ENCODE results near the gene FXYD5.
"Not testable (repeated sequence)": the region's sequence is repeated elsewhere in the genome, so short reads cannot be mapped to it uniquely, and the experiment has no call there.

Gene FXYD5

DNA sequence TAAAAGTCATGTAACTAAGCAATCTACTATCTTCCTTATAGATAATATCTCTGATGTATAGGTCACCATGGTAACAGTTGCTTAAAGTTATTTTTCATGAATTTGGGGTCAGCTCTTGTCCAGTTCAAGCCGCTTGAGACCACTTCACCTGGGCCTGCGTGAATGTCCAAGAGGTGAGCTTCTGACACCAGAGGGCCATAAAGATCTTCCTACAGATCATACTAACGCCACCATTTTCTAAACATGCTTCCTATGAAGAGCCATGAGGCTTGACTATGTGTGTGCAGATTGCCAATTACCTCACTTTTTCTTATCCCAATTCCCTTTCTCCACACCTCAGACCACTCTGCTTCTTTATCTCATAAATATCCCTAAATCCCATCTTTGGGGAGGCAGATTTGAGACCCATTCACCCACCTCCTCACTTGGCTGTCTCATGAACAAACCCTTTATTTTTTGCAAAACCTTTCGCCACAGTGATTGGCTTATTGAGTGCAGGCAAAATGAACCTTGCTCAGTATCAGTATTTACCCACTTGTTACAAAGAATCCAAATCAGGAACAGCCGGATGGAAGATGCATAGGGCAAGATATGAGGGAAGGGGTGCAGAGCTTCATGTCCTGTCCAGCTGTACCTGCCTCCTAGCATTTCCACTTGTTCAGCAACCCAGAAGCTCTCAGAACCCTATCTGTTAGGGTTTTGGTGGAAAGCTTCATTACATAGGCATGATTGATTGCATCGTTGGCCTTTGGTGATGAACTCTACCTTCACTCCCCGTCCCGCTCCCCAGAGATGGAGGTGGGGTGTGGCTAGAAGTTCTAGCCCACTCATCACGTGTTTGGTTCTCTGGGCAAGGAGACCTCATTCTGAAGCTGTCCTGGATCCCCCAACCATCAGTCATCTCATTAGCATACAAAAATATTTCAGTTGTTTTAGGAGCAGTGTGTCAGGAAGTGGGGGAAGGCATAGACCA lies 39.8 kb downstream of the FXYD5 start:
- DNase-seq, result no peak

DNA sequence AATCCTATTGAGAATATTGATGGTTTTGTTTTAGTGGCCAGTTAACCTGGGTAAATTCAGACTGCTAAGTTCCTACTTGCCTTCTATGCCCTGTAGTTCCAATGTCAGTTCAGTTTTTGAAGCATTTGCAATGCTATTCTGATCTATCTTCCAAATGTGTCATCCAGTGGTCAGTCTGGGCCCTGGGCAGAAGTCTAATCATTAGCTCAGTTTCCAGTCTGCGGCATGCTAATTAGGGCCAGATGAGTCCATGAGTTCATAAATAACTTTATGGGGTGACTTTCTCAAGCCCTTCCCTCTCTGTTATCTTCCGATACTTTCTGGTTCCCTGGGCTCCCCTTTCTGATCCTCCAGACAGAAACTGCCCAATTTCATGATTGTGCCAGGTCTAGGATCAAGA lies 41.3 kb downstream of the FXYD5 start:
- DNase-seq, result no peak

DNA sequence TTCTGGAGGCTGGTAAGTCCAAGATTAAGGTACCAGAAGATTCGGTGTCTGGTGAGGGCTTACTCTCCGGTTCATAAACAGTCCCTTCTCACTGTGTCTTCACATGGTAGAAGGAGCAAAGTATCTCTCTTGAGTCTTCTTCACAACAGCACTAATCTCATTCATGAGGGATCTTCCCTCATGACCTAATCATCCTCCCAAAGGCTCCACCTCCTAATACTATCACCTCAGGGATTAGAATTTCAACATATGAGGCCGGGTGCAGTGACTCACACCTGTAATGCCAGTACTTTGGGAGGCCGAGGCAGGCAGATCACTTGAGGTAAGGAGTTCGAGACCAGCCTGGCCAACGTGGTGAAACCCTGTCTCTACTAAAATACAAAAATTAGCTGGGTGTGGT lies 42.3 kb downstream of the FXYD5 start:
- DNase-seq, result not testable (repeated sequence)

DNA sequence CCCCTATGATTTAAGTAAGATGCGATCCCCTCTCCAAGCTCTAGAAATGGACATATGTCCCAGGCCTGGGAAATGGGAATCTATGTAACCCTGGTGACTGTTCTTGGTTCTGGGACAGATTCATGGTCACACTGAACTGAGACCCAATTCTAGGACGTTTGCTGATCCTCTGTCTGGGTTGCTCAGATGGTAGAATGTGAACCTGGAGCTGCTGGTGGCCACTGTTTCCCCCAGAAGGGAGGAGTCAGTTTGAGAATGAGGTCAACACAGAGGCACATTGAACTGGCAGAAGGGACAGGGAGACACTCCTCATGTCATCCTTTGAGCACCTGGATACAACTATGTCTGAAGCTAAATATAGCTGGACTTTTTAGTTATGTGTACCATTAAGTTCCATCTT lies 44.9 kb downstream of the FXYD5 start:
- no peak for DNase-seq

DNA sequence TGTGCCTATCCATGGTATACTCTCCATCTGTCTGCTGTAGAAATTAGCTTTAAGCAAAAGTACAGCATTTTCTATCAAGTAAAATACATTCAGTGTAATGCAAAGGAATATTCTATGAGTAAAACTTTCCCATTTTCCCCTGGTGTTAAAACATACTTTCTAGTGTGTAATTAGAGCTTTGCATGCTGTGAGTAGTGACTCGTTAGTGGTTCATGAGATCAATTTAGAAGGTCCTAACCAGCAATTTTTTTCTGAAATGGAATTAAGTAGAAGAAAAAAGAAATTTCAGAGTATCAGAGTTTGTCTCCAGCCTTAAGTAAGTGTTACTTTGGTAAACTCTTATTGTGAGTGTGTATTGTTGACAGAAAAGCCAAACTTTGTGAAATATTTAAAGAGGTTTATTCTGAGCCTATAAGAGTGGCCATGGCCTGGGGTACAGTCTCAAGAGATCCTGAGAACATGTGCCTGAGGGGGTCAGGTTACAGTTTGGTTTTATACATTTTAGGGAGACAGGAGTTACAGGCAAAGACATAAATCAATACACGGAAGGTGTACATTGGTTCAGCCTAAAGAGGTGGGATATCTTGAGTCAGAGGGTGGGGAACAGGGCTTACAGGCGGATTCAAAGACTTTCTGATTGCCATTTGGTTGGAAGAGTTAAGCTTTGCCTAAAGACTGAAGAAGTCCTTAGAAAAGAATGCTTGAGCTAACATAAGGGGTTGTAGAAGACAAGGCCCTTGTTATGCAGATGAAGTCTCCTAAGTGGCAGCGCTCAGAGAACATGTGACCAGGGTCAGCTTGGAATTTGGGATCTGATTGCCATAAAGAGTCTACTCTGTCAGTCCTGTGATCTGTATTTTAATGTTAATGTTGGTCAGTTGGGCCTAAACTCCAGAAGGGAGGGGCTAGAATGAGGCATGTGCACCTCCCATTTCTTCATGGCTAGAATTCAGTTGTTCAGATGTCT lies 48.5 kb downstream of the FXYD5 start:
- DNase-seq, result no peak

DNA sequence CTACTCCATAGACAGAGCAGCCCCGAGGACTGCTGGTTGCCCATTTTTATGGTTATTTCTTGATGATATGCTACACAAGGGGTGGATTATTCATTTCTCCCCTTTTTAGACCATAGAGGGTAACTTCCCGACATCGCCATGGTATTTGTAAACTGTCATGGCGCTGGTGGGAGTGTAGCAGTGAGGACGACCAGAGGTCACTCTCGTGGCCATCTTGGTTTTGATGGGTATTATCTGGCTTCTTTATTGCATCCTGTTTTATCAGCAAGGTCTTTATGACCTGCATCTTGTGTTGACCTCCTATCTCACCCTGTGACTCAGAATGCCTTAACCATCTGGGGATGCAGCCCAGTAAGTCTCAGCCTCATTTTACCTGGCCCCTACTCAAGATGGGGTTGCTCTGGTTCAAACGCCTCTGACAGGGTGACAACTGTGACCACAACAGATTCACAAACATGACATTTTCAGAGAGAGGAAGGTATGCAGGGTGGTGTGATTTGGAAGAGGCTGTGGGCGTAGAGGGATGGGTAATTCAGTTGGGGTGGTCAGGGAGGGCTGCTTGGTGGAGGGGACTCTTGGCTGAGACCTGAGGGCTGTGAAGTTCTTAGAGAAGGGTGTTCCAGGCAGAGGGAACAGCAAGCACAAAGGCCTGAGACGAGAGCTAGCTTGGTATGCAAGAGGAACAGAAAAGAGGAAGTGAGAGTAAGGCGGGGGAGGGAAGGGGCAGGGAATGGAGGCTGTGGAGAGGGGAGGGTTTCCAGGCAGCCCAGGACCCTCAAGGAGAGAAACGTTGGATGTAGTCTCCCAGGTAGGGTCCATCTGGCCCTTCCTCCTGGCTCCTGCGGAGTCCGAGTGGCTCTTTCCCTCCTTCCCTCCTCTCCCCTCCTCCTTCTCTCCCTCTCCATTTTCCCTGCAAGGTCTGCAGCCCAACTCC lies 50.5 kb downstream of the FXYD5 start:
- DNase-seq, result no peak

DNA sequence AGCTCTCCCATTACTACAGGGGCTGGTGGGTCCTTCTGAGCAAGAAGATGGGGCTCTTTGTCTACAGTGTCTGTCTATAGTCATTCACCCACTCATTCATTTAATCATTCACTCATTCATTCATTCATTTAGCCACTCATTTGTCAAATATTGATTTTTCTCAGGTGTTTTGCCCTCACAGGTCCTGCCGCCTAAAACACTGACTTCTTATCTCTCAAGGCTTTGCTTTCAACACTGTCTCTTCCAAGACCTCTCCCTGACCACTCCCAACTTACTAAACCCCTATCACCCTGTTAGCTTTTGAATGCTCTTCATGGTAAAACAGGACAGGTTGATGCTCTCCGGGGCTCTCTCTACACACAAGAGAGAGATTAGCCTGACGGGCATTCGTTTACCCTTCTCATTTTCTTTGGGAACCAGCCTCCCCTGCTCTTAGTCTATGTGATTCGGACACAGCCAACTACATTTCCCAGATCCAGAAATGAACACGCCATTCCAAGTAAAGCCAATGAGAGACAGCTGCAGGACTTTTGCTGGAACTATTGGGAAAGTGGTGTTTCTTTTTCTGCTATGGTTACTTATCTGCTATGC lies 51.3 kb downstream of the FXYD5 start:
- no peak for DNase-seq

DNA sequence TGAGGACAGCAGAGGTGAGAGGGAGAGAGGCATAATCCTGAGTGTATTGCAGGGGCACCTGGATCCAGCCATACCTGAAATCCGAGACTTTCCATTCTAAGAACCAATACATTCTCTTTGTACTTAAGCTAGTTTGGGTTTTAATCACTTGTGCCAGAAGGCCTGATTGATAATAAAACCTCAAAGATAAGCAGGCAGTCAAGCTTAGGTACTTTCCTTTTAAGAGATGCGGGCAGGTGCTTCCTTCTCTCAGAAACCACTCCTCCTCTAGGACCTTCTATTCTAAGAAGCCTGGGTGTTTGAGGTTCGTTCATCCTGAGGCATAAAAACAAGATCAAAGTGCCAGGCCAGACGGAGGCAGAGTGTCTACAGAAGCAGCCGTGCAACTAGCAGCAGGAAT lies 51.8 kb downstream of the FXYD5 start:
- DNase-seq, result no peak

DNA sequence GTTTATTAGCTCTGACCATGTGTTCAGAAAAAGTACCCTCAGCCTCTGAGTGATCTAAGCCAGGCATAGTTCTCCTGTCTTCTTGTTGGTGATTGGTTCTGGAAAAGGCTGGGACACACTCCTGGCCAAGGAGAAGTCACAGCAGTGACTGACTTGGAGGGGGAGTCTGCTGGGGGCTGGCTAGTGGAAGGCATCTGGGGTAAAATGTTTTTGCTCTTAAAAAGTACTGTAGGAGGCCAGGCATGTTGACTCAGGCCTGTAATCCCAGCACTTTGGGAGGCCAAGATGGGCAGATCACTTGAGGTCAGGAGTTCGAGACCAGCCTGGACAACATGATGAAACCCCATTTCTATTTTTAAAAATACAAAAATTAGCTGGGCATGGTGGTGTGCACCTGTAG lies 52.3 kb downstream of the FXYD5 start:
- DNase-seq, result no peak

DNA sequence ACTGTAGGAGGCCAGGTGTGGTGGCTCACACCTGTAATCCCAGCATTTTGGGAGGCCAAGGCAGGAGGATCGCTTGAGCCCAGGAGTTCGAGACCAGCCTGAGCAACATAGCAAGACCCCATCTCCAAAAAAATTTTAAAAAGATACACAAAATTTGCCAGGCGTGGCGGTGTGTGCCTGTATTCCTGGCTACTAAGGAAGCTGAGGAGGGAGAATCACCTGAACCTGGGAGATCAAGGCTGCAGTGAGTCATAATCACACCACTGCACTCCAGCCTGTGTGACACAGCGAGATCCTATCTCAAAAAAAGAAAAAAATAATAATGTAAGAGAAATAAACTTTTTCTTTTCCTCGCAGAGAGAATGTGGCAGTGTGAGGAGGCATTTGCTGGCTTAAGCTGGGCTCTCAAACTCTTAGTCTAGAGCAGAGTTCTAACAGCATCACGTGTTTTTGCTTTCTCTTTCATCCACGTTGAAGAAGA lies 52.9 kb downstream of the FXYD5 start:
- no peak for DNase-seq

DNA sequence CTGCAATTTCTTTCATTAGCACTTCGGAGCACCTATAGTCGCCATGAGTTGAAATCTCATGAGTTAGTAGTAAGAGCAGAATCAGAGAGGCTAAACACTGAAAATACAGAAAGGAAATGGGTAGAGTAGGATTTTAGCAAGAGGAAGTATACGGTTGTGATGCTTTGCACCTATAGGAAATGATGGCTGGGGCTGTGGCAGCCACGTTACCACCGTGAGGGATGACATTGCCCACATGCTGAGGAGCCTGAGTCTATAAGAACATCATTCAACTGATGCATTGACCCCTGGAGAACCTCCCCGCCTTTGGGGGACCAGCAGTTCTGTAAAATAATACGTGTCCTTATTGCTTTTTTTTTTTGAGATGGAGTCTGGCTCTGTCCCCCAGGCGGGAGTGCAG lies 53.6 kb downstream of the FXYD5 start:
- no peak for DNase-seq

DNA sequence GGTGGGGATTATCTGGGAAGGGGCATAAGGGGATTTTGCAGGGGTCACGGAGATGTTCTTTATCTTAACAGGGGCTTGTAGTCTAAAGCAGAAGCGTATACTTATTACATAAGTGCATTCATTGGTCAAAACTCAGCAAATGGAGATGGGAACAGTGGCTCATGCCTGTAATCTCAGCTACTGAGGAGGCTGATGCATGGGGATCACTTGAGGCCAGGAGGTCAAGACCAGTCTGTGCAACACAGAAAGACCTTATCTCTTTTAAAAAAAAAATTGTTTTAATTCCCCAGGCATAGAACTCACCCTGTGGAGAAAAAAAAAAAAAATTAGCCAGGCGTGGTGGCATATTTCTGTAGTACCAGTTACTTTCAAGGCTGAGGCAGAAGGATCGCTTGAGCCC lies 55.1 kb downstream of the FXYD5 start:
- DNase-seq, result no peak

DNA sequence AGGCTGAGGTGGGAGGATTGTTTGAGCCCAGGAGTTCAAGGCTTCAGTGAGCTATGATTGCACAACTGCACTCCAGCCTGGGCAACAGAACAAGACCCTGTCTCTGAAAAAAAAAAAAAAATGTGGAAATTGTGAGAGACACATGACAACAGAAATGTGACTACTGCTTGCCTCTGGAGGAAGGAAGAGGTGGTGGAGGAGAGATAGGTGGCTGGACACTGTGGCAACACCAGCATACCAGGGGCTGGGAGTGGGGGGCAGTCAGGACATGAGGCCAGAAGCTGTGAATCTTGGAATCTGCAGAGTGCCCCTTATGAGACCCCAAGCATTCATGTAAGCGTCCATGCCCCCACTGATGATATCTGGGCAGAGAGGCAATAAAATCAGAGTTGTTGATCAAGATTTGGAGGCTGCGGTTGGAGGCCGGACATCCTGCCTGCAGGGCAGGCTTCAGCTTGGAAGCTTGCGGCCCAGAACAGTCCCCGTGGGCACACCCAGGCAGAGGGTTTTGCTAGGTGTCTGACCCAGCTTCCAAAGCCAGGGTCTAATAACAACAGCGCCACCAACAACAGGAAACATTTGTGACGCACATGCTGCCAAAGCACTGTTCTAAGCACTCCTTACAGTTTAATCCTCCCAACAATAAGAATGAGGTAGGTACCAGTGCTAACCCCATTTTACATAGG lies 57.2 kb downstream of the FXYD5 start:
- no peak for DNase-seq

DNA sequence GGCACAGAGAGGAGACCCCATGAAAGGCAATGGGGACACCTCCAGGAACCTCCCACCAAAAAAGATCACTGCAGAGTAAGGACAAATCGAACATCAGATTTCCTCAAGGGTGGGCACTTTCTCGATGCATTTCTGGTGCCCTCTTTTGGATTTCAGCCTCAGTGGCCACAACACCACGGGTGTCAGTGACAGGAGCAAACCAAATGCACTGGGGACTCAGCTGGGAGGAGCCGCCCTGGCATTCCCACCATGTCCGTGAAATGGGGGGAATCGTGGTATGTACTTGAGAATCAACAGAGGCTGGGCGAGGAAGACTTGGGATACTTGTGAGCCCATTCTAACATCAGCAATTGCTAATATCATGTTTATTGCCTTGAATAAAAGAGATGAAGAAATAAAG lies 57.7 kb downstream of the FXYD5 start:
- DNase-seq, result no peak

DNA sequence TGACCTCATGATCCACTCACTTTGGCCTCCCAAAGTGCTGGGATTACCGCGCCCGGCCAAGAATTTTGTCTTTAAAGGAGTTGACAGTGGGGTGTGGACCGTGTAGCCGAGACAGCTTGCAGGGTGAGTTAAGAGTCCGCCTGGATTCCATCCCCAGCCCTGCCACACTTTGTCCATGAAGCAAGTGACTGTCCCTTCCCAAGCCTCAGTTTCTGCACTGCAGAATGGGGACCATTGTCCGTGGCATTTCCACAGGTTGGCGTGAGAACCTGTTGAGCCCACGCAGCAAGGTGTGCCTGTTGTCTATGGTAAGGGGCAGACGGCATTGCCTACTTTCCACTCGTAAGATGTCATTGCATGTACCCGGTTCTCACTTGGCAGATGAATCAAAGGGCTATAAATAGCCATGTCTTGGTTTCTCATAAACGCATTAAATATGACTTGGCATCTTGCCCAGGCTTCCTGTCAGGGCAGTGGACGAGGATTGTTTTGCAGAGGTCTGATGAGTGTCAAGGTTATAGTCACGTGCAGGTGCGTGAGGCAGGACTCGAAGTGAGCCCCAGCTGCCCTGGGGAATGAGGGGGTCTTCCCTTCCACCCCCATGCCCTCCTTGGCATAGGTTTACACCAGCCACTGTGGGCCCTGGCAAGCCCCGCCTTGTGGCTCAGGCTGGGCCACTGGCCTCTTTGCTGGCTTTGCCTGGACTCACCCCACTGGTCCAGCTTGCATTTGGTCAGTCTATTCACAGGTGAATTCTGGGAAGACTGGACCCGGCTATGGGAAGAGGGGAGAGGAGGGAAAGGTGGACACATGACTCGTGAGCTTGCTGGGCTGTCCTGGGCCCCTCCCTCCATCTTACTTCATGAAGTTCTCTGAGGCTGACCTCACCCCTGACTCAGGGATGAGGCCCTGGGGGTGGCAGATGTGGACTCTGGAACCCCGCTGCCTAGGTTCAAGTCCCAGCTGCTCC lies 59.4 kb downstream of the FXYD5 start:
- no peak for DNase-seq

DNA sequence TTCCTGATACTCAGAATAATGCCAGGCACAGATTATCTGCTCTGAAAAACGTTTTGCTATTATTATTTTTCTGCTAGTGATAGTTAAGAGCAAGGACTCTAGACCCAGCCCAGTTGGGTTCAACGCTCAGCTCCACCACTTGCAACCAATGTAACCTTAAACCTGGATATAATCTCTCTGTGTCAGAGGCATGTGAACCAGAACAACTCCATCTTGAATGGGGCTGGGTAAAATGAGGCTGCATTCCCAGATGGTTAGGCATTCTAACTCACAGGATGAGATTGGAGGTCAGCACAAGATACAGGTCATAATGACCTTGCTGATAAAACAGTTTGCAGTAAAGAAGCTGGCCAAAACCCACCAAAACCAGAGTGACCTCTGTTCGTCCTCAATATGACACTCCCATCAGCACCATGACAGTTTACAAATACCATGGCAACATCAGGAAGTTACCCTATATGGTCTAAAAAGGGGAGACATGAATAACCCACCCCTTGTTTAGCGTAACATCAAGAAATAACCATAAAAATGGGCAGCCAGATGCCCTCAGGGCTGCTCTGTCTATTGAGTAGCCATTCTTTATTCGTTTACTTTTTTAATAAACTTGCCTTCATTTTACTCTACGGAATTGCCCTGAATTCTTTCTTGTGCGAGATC lies 60.4 kb downstream of the FXYD5 start:
- no peak for DNase-seq

DNA sequence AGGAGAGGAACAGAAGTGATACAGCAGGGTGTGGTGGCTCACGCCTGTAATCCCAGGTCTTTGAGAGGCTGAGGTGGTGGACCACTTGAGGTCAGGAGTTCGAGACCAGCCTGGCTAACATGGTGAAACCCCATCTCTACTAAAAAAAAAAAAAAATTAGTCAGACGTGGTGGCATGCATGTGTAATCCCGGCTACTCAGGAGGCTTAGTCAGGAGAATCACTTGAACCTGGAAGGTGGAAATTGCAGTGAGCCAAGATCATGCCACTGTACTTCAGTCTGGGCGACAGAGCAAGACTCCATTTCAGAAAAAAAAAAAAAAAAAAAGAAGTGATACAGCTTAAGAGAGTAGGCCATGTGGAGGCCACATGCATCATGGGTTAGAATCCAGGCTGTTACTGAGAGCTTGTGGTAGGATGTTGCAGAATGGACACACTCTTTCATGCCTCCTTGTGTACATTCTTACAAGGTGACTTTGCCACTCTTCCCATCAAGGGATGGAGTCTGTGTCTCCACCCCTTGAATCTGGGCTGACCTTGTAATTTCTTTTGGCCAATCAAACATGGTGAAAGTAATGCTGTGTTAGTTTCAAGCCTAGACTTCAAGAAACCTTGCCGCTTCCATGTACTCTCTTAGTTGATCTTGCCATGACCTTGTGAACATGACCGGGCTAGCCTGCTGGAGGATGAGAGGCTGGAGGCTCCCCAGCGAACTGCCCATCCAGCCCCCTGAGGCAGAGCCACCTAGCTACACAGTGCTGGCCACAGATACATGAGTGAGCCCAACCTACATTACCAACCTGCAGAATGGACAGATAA lies 61.7 kb downstream of the FXYD5 start:
- no peak for DNase-seq

DNA sequence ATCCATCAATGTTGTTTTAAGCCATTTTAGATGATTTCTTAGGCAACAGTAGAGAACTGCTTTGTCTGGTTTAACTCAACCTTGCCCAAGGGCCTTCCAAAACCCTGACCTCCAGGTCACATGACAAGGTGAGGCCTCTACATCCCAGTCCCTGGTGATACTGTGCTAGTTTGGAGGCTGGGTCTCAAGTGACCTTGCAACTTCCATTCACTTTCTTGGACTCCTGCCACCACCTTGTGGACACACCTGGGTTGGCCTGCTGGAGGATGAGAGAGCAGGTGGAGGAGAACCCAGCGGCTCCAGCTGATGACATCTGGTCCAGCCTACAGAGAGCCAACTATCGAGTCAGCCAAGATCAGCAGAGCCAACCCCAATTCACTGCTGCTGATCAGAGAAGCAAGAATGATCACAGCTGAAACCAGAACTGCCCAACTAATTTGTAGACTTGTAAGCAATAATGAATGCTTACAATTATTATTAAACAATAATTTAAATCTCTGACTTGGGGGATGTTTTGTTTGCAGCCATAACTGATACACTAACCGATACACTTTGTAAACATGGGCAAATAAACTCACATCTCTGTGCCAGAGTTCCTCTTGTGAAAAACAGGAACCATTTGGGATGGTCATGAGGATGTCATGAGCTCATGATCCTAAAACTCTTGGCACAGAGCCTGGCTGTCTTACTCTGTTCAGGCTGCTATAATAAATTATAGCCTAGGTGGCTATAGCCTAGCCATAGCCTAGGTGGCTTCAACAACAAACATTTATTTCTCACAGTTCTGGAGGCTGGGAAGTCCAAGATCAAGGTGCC lies 62.5 kb downstream of the FXYD5 start:
- DNase-seq, result no peak
